GM18526 (cell line): ENCODE results near the gene FAM3C.

Source experiments
- POLR2A ChIP-seq: IDR thresholded peaks from 3 replicates; pipeline ENCODE4 v1.6.1; 2011; ENCODE audit not compliant: insufficient read length; ENCODE audit errors: extremely low read depth

FAM3C gene

GRCh38 chr7:121395961-121396757, at the start of gene FAM3C:
FAM3C (minus strand) TSS chr7:121396308; CDS start chr7:121382969, 13,339 bp downstream.
- TF ChIP-seq POLR2A: peak; percentile 62

GRCh38 chr7:121442845-121443244, 46.7 kb upstream of the FAM3C start:
- no peak for TF ChIP-seq POLR2A

GRCh38 chr7:121440857-121441503, 44.9 kb upstream of the FAM3C start:
- no peak for TF ChIP-seq POLR2A

GRCh38 chr7:121437470-121437869, 41.4 kb upstream of the FAM3C start:
- no peak for TF ChIP-seq POLR2A

GRCh38 chr7:121436688-121437087, 40.6 kb upstream of the FAM3C start:
- TF ChIP-seq POLR2A: no peak

- no peak for TF ChIP-seq POLR2A
These were observed 40.0 kb upstream of the FAM3C start for GRCh38 chr7:121436136-121436535.

GRCh38 chr7:121433775-121434174, 37.7 kb upstream of the FAM3C start:
- no peak for TF ChIP-seq POLR2A

- TF ChIP-seq POLR2A: no peak
These were observed 35.9 kb upstream of the FAM3C start for GRCh38 chr7:121431996-121432395.

- TF ChIP-seq POLR2A: no peak
These were observed 35.4 kb upstream of the FAM3C start for GRCh38 chr7:121431389-121431995.

GRCh38 chr7:121430558-121430957, 34.5 kb upstream of the FAM3C start:
- TF ChIP-seq POLR2A: no peak

GRCh38 chr7:121429798-121430197, 33.7 kb upstream of the FAM3C start:
- TF ChIP-seq POLR2A: no peak

GRCh38 chr7:121428855-121429489, 32.9 kb upstream of the FAM3C start:
- no peak for TF ChIP-seq POLR2A

- TF ChIP-seq POLR2A: no peak
These were observed 24.9 kb upstream of the FAM3C start for GRCh38 chr7:121420976-121421375.

GRCh38 chr7:121419201-121420148, 23.4 kb upstream of the FAM3C start:
- TF ChIP-seq POLR2A: no peak

- TF ChIP-seq POLR2A: no peak
These were observed 20.4 kb upstream of the FAM3C start for GRCh38 chr7:121416533-121416932.
